AG10803 (cell line): Measurements from ENCODE around the gene GMDS.

Source experiments
- DNase-seq: peaks from one replicate; pipeline ENCODE4 v3.0.0; 2010; ENCODE audit warnings: low read depth
- H3K4me3 ChIP-seq: 2 replicates; pipeline ENCODE4 v1.5.1; 2011; ENCODE audit warnings: mild to moderate bottlenecking, low read length, control low read depth
- CTCF ChIP-seq: conservative IDR thresholded peaks from 2 replicates; pipeline ENCODE4 v1.5.1; 2011; ENCODE audit warnings: mild to moderate bottlenecking, low read length, control low read depth, inconsistent platforms

The GMDS gene

GRCh38 chr6:1747531-1747930 lies 497.9 kb downstream of the GMDS start:
- TF ChIP-seq CTCF: no peak
- no peak for DNase-seq
- H3K4me3 ChIP-seq: no peak overlapping the region

- H3K4me3 ChIP-seq: no peak overlapping the region
- no peak for DNase-seq
- TF ChIP-seq CTCF: no peak
These were observed 498.4 kb downstream of the GMDS start for GRCh38 chr6:1747003-1747402.

- DNase-seq: no peak
- no peak overlapping the region for H3K4me3 ChIP-seq
- no peak for TF ChIP-seq CTCF
These were observed 499.6 kb downstream of the GMDS start for GRCh38 chr6:1745814-1746213.

GRCh38 chr6:1744543-1744942 lies 500.9 kb downstream of the GMDS start:
- no peak for TF ChIP-seq CTCF
- DNase-seq: no peak
- no peak overlapping the region for H3K4me3 ChIP-seq

GRCh38 chr6:1739680-1740079 lies 505.7 kb downstream of the GMDS start:
- no peak for TF ChIP-seq CTCF
- no peak for DNase-seq
- H3K4me3 ChIP-seq: no peak overlapping the region

GRCh38 chr6:1739220-1739619 lies 506.2 kb downstream of the GMDS start:
- H3K4me3 ChIP-seq: no peak overlapping the region

More at GRCh38 chr6:1739220-1739619, 506.2 kb downstream of the GMDS start:
- TF ChIP-seq CTCF: no peak
- DNase-seq: no peak
